DLD1 (cell line): ENCODE results near the gene UBA52.

Experiments
- in situ Hi-C: cut with HindIII; loops from 2 replicates; pipeline ENCODE4 v1.10.0; 2017; ENCODE audit warnings: low sequenced_read_pairs

UBA52 gene

GRCh38 chr19:18607226-18608101, 35.8 kb downstream of the UBA52 start:
- in situ Hi-C loops = no loop called here

- in situ Hi-C loops = no loop called here
Observed at GRCh38 chr19:18608102-18608804, 36.6 kb downstream of the UBA52 start.

GRCh38 chr19:18608805-18609716, 37.4 kb downstream of the UBA52 start:
- in situ Hi-C loops = no loop called here

- in situ Hi-C loops = no loop called here
Observed at GRCh38 chr19:18609717-18610051, 38.0 kb downstream of the UBA52 start.

- in situ Hi-C loops = no loop called here
Observed at GRCh38 chr19:18610245-18610555, 38.5 kb downstream of the UBA52 start.

GRCh38 chr19:18610556-18611326, 39.1 kb downstream of the UBA52 start:
- in situ Hi-C loops = no loop called here

- in situ Hi-C loops = no loop called here
Observed at GRCh38 chr19:18611327-18612050, 39.8 kb downstream of the UBA52 start.

- in situ Hi-C loops = no loop called here
Observed at GRCh38 chr19:18612051-18612771, 40.6 kb downstream of the UBA52 start.

- in situ Hi-C loops = no loop called here
Observed at GRCh38 chr19:18612772-18613588, 41.3 kb downstream of the UBA52 start, which contains the start of gene TMEM59L. Gene TMEM59L, plus strand, starts transcription at chr19:18612870. Its CDS starts 89 bp downstream, at chr19:18612959.

- in situ Hi-C loops = no loop called here
Observed at GRCh38 chr19:18613589-18614234, 42.1 kb downstream of the UBA52 start.

- in situ Hi-C loops = no loop called here
Observed at GRCh38 chr19:18616023-18616422, 44.4 kb downstream of the UBA52 start.

- in situ Hi-C loops = no loop called here
Observed at GRCh38 chr19:18617562-18617961, 45.9 kb downstream of the UBA52 start.

- in situ Hi-C loops = no loop called here
Observed at GRCh38 chr19:18618236-18618635, 46.6 kb downstream of the UBA52 start.

- in situ Hi-C loops = no loop called here
Observed at GRCh38 chr19:18620311-18620710, 48.7 kb downstream of the UBA52 start.

GRCh38 chr19:18620902-18621301, 49.2 kb downstream of the UBA52 start:
- in situ Hi-C loops = no loop called here

GRCh38 chr19:18626906-18627305, 55.2 kb downstream of the UBA52 start:
- in situ Hi-C loops = no loop called here
